H1 (cell line): ENCODE results near the gene ZFYVE1. TPM values are rescaled to one million over a fixed set of nuclear protein-coding genes. Genes with fewer than 3 reads are reported as not detected.

ENCODE experiments used
- CBX8 ChIP-seq: fragments of 300-800, 300-1000 bp; sonication (generic); IDR thresholded peaks from 2 replicates; pipeline ENCODE4 v1.7.1; 2016; ENCODE audit warnings: low read depth, low read length, borderline replicate concordance
- CEBPB ChIP-seq: IDR thresholded peaks from 2 replicates; pipeline ENCODE4 v1.6.1; 2012; ENCODE audit warnings: low read depth, low read length
- CHD2 ChIP-seq: IDR thresholded peaks from 2 replicates; pipeline ENCODE4 v1.6.1; 2012; ENCODE audit warnings: low read length, improper control_type of control experiment
- CTBP2 ChIP-seq: IDR thresholded peaks from 2 replicates; pipeline ENCODE4 v1.7.0; 2011; ENCODE audit warnings: borderline replicate concordance, mild to moderate bottlenecking, moderate library complexity, mixed read lengths, low read length; ENCODE audit not compliant: insufficient read depth, insufficient read length
- EGR1 ChIP-seq: IDR thresholded peaks from 2 replicates; pipeline ENCODE4 v1.6.1; 2011; ENCODE audit warnings: low read depth, low read length, borderline replicate concordance
- EP300 ChIP-seq, 2 experiments: IDR thresholded peaks; 1 replicate in 1 of 2; 2 replicates in 1 of 2; pipeline ENCODE4 v1.6.1; 2011 to 2012; ENCODE audit warnings: low read depth in 2 of 2, low read length in 2 of 2, mild to moderate bottlenecking in 2 of 2, borderline replicate concordance in 1 of 2, inconsistent platforms in 1 of 2, moderate library complexity in 1 of 2
- EZH2 ChIP-seq: fragments of 200-600 bp; sonication (generic); IDR thresholded peaks from 2 replicates; pipeline ENCODE4 v1.7.1; 2012; ENCODE audit warnings: low read depth, mild to moderate bottlenecking, moderate library complexity, low read length, inconsistent platforms; ENCODE audit not compliant: severe bottlenecking
- KDM1A ChIP-seq: fragments of 200-600, 300-600 bp; sonication (generic); IDR thresholded peaks from 2 replicates; pipeline ENCODE4 v1.7.1; 2016; ENCODE audit warnings: mild to moderate bottlenecking, low read length, borderline replicate concordance
- NANOG ChIP-seq: IDR thresholded peaks from 2 replicates; pipeline ENCODE4 v1.6.1; 2011; ENCODE audit warnings: low read length, low read depth, mild to moderate bottlenecking, inconsistent platforms; ENCODE audit not compliant: insufficient read depth, poor library complexity, severe bottlenecking
- NRF1 ChIP-seq: IDR thresholded peaks from 2 replicates; pipeline ENCODE4 v1.6.1; 2011; ENCODE audit warnings: mild to moderate bottlenecking, low read depth, low read length, improper control_type of control experiment
- RAD21 ChIP-seq, 2 experiments: IDR thresholded peaks in 1 of 2; conservative IDR thresholded peaks in 1 of 2; 2 replicates each; pipeline ENCODE4 v1.6.1; 2011; ENCODE audit warnings: low read depth in 2 of 2, low read length in 2 of 2, improper control_type of control experiment in 1 of 2, inconsistent platforms in 1 of 2, mild to moderate bottlenecking in 1 of 2, moderate library complexity in 1 of 2
- RFX5 ChIP-seq: IDR thresholded peaks from 2 replicates; pipeline ENCODE4 v1.6.1; 2011; ENCODE audit warnings: low read depth, low read length, improper control_type of control experiment, borderline replicate concordance
- RNF2 ChIP-seq: fragments of 200-900, 300-1000 bp; sonication (generic); IDR thresholded peaks from 2 replicates; pipeline ENCODE4 v1.7.1; 2016; ENCODE audit warnings: borderline replicate concordance, low read depth, mild to moderate bottlenecking, antibody characterized with exemption, low read length; ENCODE audit not compliant: poor library complexity, severe bottlenecking; ENCODE audit errors: missing control alignments
- SP4 ChIP-seq: IDR thresholded peaks from 2 replicates; pipeline ENCODE4 v1.6.1; 2012; ENCODE audit warnings: low read length, inconsistent platforms
- SRF ChIP-seq: IDR thresholded peaks from 2 replicates; pipeline ENCODE4 v1.6.1; 2011; ENCODE audit warnings: mild to moderate bottlenecking, low read depth, low read length, moderate library complexity
- YY1 ChIP-seq: IDR thresholded peaks from 2 replicates; pipeline ENCODE4 v1.6.1; 2011; ENCODE audit warnings: low read depth, mild to moderate bottlenecking, low read length
- ZNF274 ChIP-seq: IDR thresholded peaks from 2 replicates; pipeline ENCODE4 v1.7.0; 2012; ENCODE audit warnings: low read length, borderline replicate concordance; ENCODE audit errors: extremely low read depth
- polyA plus RNA-seq, 7 experiments: library from polyadenylated mRNA; depleted of rRNA in 3 of 7; stranded (reverse) in 5 of 7; unstranded in 2 of 7; fragments of >200 nt in 5 of 7; fragments of 200-250 nt in 2 of 7; gene quantifications; 1 replicate in 5 of 7; 2 replicates in 1 of 7; 4 replicates in 1 of 7; pipeline versions ENCODE4 v1.2.1 to v1.2.3, GENCODE V29; 2011 to 2013; ENCODE audit warnings: missing spikeins in 2 of 7, mixed read lengths in 2 of 7
- total RNA-seq: library from RNA; stranded (reverse); fragmentation: NEBNext Ultra II Directional; extraction: Animal tissue kit (Norgen Biotek cat#: 25700); gene quantifications from 2 replicates; pipeline ENCODE4 v1.2.1, GENCODE V29; 2021
- TF ChIP-seq, protein P1 (sequence below): IDR thresholded peaks from 2 replicates; pipeline ENCODE4 v1.6.1; 2012; ENCODE audit warnings: inconsistent platforms

ZFYVE1 gene
- total and polyA plus RNA-seq, 2 of the 8 experiments (the other 6 are each of a cell fraction or from before 2014, with no cell fraction given): 9.8 to 12.5 TPM

DNA sequence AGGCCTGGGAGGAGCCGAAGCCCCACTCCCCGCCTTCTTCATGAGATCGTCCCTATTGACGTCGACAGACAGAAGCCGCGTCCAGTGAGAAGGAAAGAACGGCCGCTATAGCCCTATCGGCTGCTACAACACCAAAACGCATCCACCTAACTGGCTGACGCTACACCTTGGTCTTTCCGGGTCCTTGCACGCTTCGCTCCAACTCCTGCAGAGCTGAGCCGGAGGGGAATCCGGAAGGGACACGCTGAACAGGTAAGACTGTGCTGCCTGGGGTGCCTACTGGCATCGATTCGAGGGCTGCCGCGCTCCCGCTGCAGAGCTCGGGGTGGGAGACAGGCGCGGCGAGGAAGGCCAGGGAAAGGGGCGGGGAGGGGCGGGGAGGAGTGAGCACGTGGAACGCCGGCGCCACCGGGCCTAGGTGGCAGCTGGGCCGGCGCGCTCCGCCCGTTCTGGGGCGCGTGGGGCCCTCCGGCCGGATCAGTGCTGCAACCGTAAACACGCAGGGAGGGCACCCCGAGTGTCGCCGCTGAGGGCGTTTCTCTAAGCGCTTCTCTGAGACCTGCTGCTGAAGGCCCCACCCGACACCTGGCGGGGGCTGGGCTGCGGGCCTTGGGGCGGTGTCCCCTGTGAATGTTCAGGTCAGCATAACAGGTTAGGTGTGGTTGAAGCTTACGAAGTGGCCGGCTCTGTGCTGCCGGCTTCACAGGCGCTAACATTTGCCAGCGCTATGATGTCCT lies 100.4 kb downstream of the ZFYVE1 start, which contains the start of gene DCAF4 (continued):
- TF ChIP-seq NRF1 (no peak), YY1 (no peak), RAD21 (IDR thresholded peaks at IDR 0.05 in 1 of 2, conservative IDR thresholded peaks at IDR 0.05 in 1 of 2; ENCODE audit: low read depth in 2 of 2, low read length in 2 of 2) (no peak), RFX5 (no peak), CTBP2 (no peak), NANOG (no peak), EGR1 (no peak), EZH2 (no peak), SP4 (peak; percentile 41; the same call in 1 of the 2 replicates), CBX8 (no peak), CHD2 (peak; percentile 68), CEBPB (no peak), SRF (no peak), ZNF274 (no peak), KDM1A (no peak), RNF2 (no peak), EP300 (IDR thresholded peaks at IDR 0.05; ENCODE audit: borderline replicate concordance in 1 of 2, low read depth in 2 of 2, low read length in 2 of 2) (no peak)
- TF ChIP-seq, protein P1, sequence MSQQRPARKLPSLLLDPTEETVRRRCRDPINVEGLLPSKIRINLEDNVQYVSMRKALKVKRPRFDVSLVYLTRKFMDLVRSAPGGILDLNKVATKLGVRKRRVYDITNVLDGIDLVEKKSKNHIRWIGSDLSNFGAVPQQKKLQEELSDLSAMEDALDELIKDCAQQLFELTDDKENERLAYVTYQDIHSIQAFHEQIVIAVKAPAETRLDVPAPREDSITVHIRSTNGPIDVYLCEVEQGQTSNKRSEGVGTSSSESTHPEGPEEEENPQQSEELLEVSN: peak; percentile 79
